Liver (tissue), 3 donors: ENCODE data around the gene NELFCD.

Experiments used
- FOXA1 ChIP-seq: IDR thresholded peaks from 2 replicates; pipeline ENCODE4 v1.6.1; 2016; ENCODE audit warnings: antibody characterized with exemption
- JUND ChIP-seq, 2 donors: IDR thresholded peaks; 2 replicates each; pipeline ENCODE4 v1.6.1; 2016; ENCODE audit warnings: antibody characterized with exemption in 2 of 2
- NR2F2 ChIP-seq: IDR thresholded peaks from 2 replicates; pipeline ENCODE4 v1.6.1; 2016; ENCODE audit warnings: antibody characterized with exemption
- TAF1 ChIP-seq: conservative IDR thresholded peaks from 2 replicates; pipeline ENCODE4 v1.6.1; 2016; ENCODE audit warnings: antibody characterized with exemption, mild to moderate bottlenecking
- YY1 ChIP-seq: IDR thresholded peaks from 2 replicates; pipeline ENCODE4 v1.6.1; 2016; ENCODE audit warnings: antibody characterized with exemption, mild to moderate bottlenecking
- TF ChIP-seq, protein P1 (sequence below): fragments of 150-350 bp; IDR thresholded peaks from 2 replicates; pipeline ENCODE4 v1.5.1; 2017; ENCODE audit warnings: improper control_type of control experiment, low read depth, low read length; ENCODE audit not compliant: missing input control
- TF ChIP-seq, protein P2 (sequence below): IDR thresholded peaks from 2 replicates; pipeline ENCODE4 v1.6.1; 2016; ENCODE audit warnings: antibody characterized with exemption
- TF ChIP-seq, protein P3 (sequence below): IDR thresholded peaks from 2 replicates; pipeline ENCODE4 v1.6.1; 2016; ENCODE audit warnings: antibody characterized with exemption
- TF ChIP-seq, protein P4 (sequence below): IDR thresholded peaks from 2 replicates; pipeline ENCODE4 v1.6.1; 2016; ENCODE audit warnings: antibody characterized with exemption
- donor health status: healthy.
- donor health status: healthy.

DNA sequence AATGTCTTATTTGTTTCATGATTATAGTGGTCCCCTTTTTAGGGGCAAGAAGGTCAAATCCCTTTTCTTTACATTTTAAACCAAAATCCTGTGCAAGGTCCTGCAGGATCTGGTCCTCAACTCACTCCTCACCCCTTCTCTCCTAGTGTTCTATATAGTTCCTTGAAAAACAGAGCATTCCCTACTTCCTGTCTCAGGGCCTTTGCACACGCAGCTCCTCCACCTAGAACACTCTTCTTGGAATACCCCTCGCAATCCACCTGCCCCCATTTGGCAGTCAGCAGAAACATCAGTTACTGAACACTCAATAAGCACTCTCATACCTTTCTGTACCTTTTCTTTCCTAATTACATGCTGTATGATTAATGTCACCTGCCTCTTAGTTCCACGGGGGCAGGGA is 54.3 kb downstream of the NELFCD start:
- TF ChIP-seq, protein P1, sequence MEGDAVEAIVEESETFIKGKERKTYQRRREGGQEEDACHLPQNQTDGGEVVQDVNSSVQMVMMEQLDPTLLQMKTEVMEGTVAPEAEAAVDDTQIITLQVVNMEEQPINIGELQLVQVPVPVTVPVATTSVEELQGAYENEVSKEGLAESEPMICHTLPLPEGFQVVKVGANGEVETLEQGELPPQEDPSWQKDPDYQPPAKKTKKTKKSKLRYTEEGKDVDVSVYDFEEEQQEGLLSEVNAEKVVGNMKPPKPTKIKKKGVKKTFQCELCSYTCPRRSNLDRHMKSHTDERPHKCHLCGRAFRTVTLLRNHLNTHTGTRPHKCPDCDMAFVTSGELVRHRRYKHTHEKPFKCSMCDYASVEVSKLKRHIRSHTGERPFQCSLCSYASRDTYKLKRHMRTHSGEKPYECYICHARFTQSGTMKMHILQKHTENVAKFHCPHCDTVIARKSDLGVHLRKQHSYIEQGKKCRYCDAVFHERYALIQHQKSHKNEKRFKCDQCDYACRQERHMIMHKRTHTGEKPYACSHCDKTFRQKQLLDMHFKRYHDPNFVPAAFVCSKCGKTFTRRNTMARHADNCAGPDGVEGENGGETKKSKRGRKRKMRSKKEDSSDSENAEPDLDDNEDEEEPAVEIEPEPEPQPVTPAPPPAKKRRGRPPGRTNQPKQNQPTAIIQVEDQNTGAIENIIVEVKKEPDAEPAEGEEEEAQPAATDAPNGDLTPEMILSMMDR = no peak
- TF ChIP-seq JUND (IDR thresholded peaks at IDR 0.05) = no peak
- no peak for TF ChIP-seq YY1
- no peak for TF ChIP-seq TAF1
- TF ChIP-seq, protein P2, sequence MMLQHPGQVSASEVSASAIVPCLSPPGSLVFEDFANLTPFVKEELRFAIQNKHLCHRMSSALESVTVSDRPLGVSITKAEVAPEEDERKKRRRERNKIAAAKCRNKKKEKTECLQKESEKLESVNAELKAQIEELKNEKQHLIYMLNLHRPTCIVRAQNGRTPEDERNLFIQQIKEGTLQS = no peak
- TF ChIP-seq, protein P3, sequence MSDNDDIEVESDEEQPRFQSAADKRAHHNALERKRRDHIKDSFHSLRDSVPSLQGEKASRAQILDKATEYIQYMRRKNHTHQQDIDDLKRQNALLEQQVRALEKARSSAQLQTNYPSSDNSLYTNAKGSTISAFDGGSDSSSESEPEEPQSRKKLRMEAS = no peak
- TF ChIP-seq, protein P4, sequence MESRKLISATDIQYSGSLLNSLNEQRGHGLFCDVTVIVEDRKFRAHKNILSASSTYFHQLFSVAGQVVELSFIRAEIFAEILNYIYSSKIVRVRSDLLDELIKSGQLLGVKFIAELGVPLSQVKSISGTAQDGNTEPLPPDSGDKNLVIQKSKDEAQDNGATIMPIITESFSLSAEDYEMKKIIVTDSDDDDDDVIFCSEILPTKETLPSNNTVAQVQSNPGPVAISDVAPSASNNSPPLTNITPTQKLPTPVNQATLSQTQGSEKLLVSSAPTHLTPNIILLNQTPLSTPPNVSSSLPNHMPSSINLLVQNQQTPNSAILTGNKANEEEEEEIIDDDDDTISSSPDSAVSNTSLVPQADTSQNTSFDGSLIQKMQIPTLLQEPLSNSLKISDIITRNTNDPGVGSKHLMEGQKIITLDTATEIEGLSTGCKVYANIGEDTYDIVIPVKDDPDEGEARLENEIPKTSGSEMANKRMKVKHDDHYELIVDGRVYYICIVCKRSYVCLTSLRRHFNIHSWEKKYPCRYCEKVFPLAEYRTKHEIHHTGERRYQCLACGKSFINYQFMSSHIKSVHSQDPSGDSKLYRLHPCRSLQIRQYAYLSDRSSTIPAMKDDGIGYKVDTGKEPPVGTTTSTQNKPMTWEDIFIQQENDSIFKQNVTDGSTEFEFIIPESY = no peak
- TF ChIP-seq NR2F2 = no peak
- TF ChIP-seq FOXA1 = no peak
